Hepatocyte (in vitro differentiated cells): ENCODE measurements around the gene PCYOX1L. TPM values are rescaled to one million over a fixed set of nuclear protein-coding genes. Genes with fewer than 3 reads are reported as not detected.

ENCODE experiments used
- DNase-seq: peaks from one replicate; pipeline ENCODE4 v3.0.0-alpha.2; 2016; ENCODE audit warnings: low spot score
- H2AFZ ChIP-seq: fragments of 200-600 bp; sonication (generic); 2 replicates; pipeline ENCODE4 v1.6.0; 2016; ENCODE audit warnings: antibody characterized with exemption, mild to moderate bottlenecking
- H3K27ac ChIP-seq: fragments of 200-600 bp; sonication (generic); 2 replicates; pipeline ENCODE4 v1.5.1; 2016; ENCODE audit warnings: mild to moderate bottlenecking
- H3K27me3 ChIP-seq: fragments of 200-600 bp; sonication (generic); 2 replicates; pipeline ENCODE4 v1.6.1; 2016
- H3K36me3 ChIP-seq: fragments of 200-600 bp; sonication (generic); replicated peaks from 2 replicates; pipeline ENCODE4 v1.5.1; 2016; ENCODE audit warnings: low read depth; ENCODE audit not compliant: insufficient read depth
- H3K4me1 ChIP-seq: fragments of 200-600 bp; sonication (generic); 2 replicates; pipeline ENCODE4 v1.5.1; 2016; ENCODE audit warnings: mild to moderate bottlenecking, moderate library complexity; ENCODE audit not compliant: insufficient read depth
- H3K4me2 ChIP-seq: fragments of 200-600 bp; sonication (generic); 2 replicates; pipeline ENCODE4 v1.6.0; 2016
- H3K4me3 ChIP-seq: fragments of 200-600 bp; sonication (generic); 2 replicates; pipeline ENCODE4 v1.5.1; 2016; ENCODE audit warnings: mild to moderate bottlenecking
- H3K79me2 ChIP-seq: fragments of 200-600 bp; sonication (generic); 2 replicates; pipeline ENCODE4 v1.6.0; 2017; ENCODE audit warnings: mild to moderate bottlenecking
- H3K9me2 ChIP-seq: fragments of 200-600 bp; sonication (generic); replicated peaks from 2 replicates; pipeline ENCODE4 v1.6.0; 2017; ENCODE audit warnings: mild to moderate bottlenecking; ENCODE audit not compliant: insufficient read depth
- H3K9me3 ChIP-seq: fragments of 200-600 bp; sonication (generic); 2 replicates; pipeline ENCODE4 v1.5.1; 2016; ENCODE audit warnings: low read depth, mild to moderate bottlenecking
- H4K20me1 ChIP-seq: fragments of 200-600 bp; sonication (generic); 2 replicates; pipeline ENCODE4 v1.6.0; 2016; ENCODE audit warnings: mild to moderate bottlenecking; ENCODE audit not compliant: insufficient read depth, poor library complexity, severe bottlenecking
- CTCF ChIP-seq: fragments of 200-600 bp; sonication (generic); IDR thresholded peaks from 2 replicates; pipeline ENCODE4 v1.5.1; 2016; ENCODE audit warnings: antibody characterized with exemption, mild to moderate bottlenecking; ENCODE audit not compliant: poor library complexity
- EZH2 ChIP-seq: fragments of 200-600 bp; sonication (generic); IDR thresholded peaks from 2 replicates; pipeline ENCODE4 v1.6.1; 2016; ENCODE audit warnings: antibody characterized with exemption, mild to moderate bottlenecking, borderline replicate concordance
- EZH2phosphoT487 ChIP-seq: fragments of 200-600 bp; sonication (generic); IDR thresholded peaks from one replicate; pipeline ENCODE4 v1.6.1; 2018; ENCODE audit warnings: antibody characterized with exemption, mild to moderate bottlenecking, low read depth, moderate library complexity; ENCODE audit not compliant: unreplicated experiment, severe bottlenecking
- WGBS: methylation state at CpG from one replicate; pipeline ENCODE4 v1.1.6; 2016; ENCODE audit warnings: low lambda C conversion rate; ENCODE audit errors: missing lambda C conversion rate; 5-methylcytosine and 5-hydroxymethylcytosine counted together
- polyA plus RNA-seq: library from polyadenylated mRNA; unstranded; fragments of >200 nt; fragmentation: Nextera tagmentation; extraction: Ambion mirVana; gene quantifications from 2 replicates; pipeline ENCODE4 v1.2.1, GENCODE V29; 2016
- total RNA-seq: library from RNA; depleted of rRNA; stranded (reverse); fragments of >200 nt; gene quantifications from 2 replicates; pipeline ENCODE4 v1.2.3, GENCODE V29; 2014

Gene PCYOX1L
- total and polyA plus RNA-seq, 2 experiments from 2014 or later = 9.1 to 14.4 TPM

GRCh38 chr5:149406203-149406978, 48.5 kb downstream of the PCYOX1L start:
- no peaks in the 10 kb centered on the region for H3K9me2 ChIP-seq
- no peak overlapping the region for H3K4me3 ChIP-seq
- H3K9me3 ChIP-seq = no peaks in the 10 kb centered on the region
- TF ChIP-seq CTCF = no peak
- TF ChIP-seq EZH2phosphoT487 = no peak
- no peak for TF ChIP-seq EZH2
- 58% methylated on average over 5 of the region's 9 CpGs for WGBS
- no peaks in the 10 kb centered on the region for H3K36me3 ChIP-seq
- peak overlapping the region; percentile 79 for H3K27ac ChIP-seq
- H3K27me3 ChIP-seq = no peaks in the 10 kb centered on the region
- H3K79me2 ChIP-seq = peaks cover 40% of the 10 kb centered on the region
- peak overlapping the region; percentile 70 for H3K4me2 ChIP-seq
- H3K4me1 ChIP-seq = peaks cover 40% of the 10 kb centered on the region
- no peak overlapping the region for H2AFZ ChIP-seq
- DNase-seq = no peak
- no peaks in the 10 kb centered on the region for H4K20me1 ChIP-seq

- Histone ChIP-seq H3K9me3 (no peaks in the 10 kb centered on the region), H3K4me3 (no peak overlapping the region), H2AFZ (no peak overlapping the region), H4K20me1 (no peaks in the 10 kb centered on the region), H3K27ac (peak overlapping the region; percentile 79), H3K4me2 (peak overlapping the region; percentile 70), H3K36me3 (no peaks in the 10 kb centered on the region), H3K27me3 (no peaks in the 10 kb centered on the region), H3K9me2 (no peaks in the 10 kb centered on the region), H3K79me2 (peaks cover 45% of the 10 kb centered on the region), H3K4me1 (peaks cover 40% of the 10 kb centered on the region)
- TF ChIP-seq EZH2phosphoT487 (no peak), EZH2 (no peak), CTCF (no peak)
- no peak for DNase-seq
- 58% methylated on average over 4 of the region's 4 CpGs for WGBS
Measured at GRCh38 chr5:149406979-149407306, 49.1 kb downstream of the PCYOX1L start.

- Histone ChIP-seq H3K4me2 (peak overlapping the region; percentile 70), H3K4me1 (peaks cover 40% of the 10 kb centered on the region), H2AFZ (no peak overlapping the region), H3K9me3 (no peaks in the 10 kb centered on the region), H3K79me2 (peaks cover 50% of the 10 kb centered on the region), H3K27ac (peak overlapping the region; percentile 79), H3K27me3 (no peaks in the 10 kb centered on the region), H4K20me1 (no peaks in the 10 kb centered on the region), H3K9me2 (no peaks in the 10 kb centered on the region), H3K4me3 (no peak overlapping the region), H3K36me3 (no peaks in the 10 kb centered on the region)
- TF ChIP-seq EZH2phosphoT487 (no peak), CTCF (no peak), EZH2 (no peak)
- peak; percentile 6 for DNase-seq
- WGBS = 56% methylated on average over 11 of the region's 11 CpGs
Measured at GRCh38 chr5:149407323-149408251, 49.7 kb downstream of the PCYOX1L start.
